Activated CD4-positive, alpha-beta T cell treated with anti-CD3 and anti-CD28 coated beads, Interleukin-2, amount 50 U/mL, for 16 hours (primary cell): ENCODE measurements around the gene MSRB3.
"Not testable (repeated sequence)": the region's sequence is repeated elsewhere in the genome, so short reads cannot be mapped to it uniquely, and the experiment has no call there.

Experiments used
- DNase-seq: peaks from one replicate; pipeline ENCODE4 v3.0.0-alpha.2; 2020

MSRB3 gene

DNA sequence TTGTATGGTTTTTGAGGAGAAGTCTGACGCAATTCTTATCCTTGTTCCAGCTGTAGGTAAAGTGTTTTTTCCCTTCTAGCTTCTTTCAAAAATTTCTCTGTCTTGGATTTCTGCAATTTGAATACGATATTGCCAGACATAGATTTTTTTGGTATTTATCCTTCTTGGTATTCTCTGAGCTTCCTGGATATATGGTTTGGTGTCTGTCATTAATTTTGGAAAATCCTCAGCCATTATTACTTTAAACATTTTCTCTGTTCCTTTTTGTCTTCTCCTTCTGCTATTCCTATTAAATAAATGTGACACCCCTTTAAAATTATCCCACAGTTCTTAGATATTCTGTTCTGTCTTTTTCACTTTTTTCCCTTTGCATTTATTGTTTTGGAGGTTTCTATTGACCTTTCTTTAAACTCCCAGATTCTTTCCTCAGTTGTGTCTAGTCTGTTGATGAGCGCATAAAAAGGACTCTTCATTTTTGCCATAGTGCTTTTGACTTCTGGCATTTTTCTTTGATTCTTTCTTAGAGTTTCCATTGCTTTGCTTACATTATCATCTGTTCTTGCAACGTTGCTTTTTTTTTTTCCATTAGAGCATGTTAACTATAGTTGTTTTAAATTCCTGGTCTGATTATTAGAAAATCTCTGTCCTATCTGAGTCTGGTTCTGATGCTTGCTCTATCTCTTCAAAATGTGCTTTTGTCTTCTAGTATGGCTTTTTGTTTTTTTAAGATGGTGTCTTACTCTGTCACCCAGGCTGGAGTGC lies 129.1 kb downstream of the MSRB3 start:
- no peak for DNase-seq

DNA sequence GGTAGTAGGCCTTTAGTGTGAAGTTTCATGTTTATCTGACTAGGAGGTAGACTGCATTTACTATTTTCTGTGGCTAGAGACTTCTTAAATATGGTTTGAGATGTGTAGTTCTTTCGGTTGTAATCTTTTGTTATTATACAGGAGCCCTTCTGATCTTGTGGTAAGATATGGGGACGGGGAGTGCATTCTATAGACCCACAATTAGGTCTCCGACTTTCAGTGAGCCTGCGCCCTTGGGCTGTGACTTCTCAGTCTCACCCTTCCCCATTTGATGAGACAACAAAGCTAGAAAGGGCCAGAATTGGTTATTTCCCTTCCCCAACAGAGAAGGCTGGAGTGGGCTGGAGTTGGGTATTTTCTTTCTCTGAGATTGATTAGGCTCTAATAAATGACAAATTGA lies 130.0 kb downstream of the MSRB3 start:
- no peak for DNase-seq

DNA sequence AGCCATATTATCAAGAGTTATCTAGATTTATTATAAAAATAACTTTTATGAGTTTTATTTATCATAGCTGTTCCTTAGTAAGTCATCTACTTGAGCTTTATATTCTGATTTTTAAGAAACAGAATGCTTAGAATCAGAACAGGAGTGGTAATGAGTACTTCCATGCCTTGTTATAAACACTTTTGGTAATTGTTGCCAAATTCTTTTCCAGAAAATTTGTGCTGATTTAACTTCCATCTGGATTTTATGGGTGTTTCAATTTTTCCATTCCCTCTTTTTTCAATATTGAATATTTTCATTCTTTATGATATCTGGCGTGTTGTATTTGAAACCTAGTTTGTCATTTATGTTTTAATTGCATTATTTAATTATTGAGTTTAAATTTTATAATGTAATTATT lies 131.2 kb downstream of the MSRB3 start:
- no peak for DNase-seq

DNA sequence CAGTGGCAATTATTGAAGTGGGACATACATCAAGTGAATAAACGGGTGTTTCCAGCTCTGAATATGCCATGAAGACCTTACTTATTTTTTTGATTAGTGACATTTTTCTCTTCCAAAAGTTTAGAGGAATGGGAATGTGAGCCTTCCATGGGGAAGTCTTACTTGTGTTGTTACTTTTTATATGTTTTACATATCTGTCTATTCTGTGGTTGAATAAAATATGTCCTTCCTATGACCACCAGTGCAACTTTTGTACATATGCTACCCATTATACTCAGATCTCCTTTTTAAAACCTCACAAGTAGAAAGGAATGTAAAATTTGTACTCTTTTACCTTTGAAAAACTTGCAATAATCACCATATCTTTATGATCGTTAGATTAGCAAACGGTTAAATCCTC lies 132.7 kb downstream of the MSRB3 start:
- DNase-seq, result no peak

DNA sequence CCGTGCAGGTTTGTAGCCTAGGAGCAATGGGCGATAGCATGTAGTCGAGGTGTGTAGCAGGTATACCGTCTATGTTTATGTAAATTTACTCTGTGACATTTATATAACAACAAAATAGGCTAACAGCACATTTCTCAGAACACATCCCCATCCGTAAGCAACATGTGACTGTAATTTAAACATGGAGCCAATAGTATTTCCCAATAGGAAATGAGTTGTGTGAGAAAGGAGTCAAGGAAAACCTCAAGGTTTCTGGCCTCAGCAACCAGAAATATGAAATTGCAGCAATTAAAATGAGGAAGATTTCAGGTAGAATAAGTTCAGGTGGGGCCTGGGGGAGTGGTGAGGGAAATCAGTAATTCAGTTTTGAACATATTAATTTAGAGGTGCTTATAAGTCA lies 136.0 kb downstream of the MSRB3 start:
- no peak for DNase-seq

DNA sequence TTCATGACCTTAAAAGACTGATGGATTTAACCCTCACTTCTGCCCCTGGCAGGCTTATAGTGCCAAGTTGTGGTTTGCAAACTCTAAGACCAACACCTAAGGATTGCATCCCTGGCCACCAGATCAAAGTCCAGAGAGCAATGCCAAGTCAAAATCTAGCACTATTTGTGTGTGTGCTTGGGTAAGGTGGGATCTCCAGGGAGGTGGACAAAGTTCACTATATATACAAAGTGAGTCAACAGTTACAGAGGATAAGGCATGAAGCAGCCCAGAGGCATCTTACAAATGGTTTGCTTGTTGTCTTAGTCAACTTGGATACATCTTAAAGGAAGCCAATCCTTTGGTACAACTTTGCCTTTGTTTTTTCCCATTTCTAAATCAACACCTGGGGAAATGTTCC lies 137.3 kb downstream of the MSRB3 start:
- no peak for DNase-seq

DNA sequence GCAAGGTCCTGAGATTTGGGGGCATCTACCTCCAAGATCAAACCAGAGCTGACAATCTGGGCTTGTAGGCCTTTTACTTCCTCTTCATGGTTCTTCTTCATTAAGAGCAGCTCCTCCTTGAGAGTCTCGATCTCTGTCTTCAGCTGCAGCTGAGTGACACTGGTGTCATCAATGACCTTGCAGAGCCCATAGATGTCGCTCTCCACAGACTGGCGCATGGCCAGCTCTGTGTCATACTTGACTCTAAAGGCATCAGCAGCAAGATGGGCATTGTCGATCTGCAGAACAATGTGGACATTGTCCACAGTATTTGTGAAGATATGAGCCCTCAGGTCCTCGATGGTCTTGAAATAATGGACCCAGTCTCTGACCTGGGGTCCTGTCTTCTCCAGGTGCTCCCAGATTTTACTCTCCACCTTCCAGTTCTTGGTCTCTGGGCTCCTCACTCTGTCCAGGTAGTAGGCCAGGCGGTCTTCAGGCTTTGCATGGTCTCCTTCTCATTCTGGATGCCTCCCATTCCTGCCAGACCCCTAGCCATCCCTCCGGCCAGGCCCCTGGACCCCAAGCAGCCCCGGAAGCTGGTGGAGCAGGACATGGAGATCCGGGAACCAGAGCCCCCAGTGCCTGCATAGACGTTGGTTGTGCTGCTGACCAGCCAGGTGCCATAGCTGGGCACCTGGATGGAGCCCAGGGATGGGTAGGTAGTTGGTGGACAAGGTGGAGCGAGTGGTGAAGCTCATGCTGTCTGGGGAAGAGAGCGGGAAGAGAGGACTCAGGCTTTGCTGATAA lies 141.0 kb downstream of the MSRB3 start:
- no peak for DNase-seq

GRCh38 chr12:65420941-65421340 lies 142.5 kb downstream of the MSRB3 start:
- no peak for DNase-seq

GRCh38 chr12:65427646-65428045 lies 149.2 kb downstream of the MSRB3 start:
- no peak for DNase-seq

- no peak for DNase-seq
Observed at GRCh38 chr12:65430006-65430405, 151.5 kb downstream of the MSRB3 start.

GRCh38 chr12:65430571-65431306 lies 152.3 kb downstream of the MSRB3 start:
- DNase-seq, result no peak

DNA sequence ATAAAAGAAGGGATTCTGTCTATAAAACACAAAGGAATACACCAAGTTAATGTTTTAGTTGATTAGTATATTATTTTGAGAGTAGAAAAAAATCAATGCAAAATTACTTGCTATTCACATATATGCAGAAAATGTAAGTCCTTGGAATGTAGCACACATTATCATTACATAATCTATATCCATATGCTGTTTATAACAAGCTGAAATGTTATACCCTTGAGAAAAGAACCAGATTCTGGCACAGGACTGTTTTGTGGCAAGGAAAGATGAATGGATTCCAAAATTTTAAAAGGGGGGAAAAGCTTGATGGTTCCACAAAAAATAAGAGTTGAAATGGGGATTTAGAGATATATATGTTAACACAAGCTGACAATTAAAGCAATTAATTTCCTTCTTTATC lies 153.6 kb downstream of the MSRB3 start:
- DNase-seq, result no peak

DNA sequence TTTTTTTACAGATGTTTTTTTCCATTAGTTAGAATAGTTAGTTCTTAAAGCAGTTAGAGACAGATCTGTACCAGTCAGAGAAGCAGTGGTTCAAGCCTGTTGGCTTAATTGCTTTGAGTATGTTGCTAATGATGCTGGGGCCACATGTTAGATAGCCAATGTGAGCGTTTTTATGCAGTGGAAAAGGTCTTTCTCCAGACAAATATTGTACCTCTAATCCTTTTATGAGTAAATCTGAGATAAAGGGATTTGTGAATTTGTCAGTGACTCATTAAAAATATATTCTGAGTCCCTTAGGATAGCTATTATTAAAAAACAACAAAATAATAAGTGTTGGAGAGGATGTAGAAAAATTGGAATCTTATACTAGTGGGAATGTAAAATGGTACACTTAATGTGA lies 154.2 kb downstream of the MSRB3 start:
- DNase-seq, result no peak

DNA sequence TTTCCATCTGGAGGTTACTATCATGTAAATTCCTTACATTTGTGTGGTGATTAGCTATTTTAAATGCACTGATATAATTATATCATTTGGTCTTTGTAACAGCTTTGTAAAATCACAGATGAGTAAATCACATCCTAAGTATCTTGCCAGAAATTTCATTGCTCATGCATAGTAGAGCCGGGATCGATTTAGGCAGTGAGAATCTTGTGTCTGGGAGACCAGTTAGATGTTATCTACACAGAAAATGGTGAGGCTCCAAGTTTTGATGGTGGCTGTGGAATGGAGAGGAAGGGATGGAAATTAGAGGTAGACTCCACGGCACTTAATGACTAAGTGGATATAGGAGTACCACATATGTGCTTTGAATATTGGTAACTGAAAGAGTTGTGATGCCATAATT lies 156.3 kb downstream of the MSRB3 start:
- no peak for DNase-seq

GRCh38 chr12:65443038-65443437 lies 164.6 kb downstream of the MSRB3 start:
- no peak for DNase-seq

- no peak for DNase-seq
Observed at GRCh38 chr12:65444996-65445395, 166.5 kb downstream of the MSRB3 start.

- no peak for DNase-seq
Observed at GRCh38 chr12:65446901-65447300, 168.4 kb downstream of the MSRB3 start.

DNA sequence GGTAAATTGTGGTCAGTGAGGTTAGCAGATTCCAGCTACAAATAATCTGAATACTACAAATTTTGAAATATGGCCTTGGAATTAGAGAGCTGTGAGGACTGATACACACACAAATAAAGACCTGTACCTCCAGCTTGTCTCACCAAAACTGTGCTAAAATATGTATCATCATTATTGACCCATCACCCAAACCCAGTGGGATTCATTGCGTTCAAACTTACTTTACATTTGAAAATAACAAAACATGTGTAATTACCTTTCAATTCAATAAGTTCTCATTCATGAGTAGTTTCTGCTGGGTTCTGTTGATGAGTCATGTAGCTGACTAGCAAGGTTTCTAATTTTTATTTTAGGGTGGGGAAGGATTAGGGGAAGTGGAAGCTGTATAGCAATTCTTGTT lies 170.9 kb downstream of the MSRB3 start:
- DNase-seq, result no peak

GRCh38 chr12:65450625-65451024 lies 172.1 kb downstream of the MSRB3 start:
- DNase-seq, result no peak

- DNase-seq, result no peak
Observed at GRCh38 chr12:65454115-65454787, 175.8 kb downstream of the MSRB3 start.

- DNase-seq, result not testable (repeated sequence)
Observed at GRCh38 chr12:65457341-65457740, 178.9 kb downstream of the MSRB3 start.

- no peak for DNase-seq
Observed at GRCh38 chr12:65458718-65459117, 180.2 kb downstream of the MSRB3 start.

DNA sequence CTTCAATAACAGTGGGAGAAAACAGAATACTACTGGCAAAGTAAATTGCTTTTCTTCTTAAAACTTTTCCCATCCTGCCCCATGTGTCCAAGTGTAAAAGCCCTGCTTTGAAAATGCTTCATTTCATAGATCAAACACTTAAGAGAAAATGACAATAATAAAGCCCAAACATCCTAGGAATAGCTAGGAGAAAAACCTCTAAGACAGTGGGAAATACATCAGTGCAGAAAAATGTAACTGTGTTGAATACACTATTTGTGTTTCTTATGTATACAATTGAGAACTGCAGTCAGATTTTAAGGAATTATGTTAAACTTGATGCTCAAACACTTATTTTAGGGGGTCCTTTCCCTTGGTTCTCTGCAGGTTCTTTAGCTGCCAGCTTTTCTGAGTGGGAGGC lies 181.1 kb downstream of the MSRB3 start:
- no peak for DNase-seq
